Measurements from ENCODE around the gene CEBPB. TPM values are rescaled to one million over a fixed set of nuclear protein-coding genes. Genes with fewer than 3 reads are reported as not detected.

Gene CEBPB
- total RNA-seq, 1 experiment from 2014 or later, result 22.6 TPM

DNA sequence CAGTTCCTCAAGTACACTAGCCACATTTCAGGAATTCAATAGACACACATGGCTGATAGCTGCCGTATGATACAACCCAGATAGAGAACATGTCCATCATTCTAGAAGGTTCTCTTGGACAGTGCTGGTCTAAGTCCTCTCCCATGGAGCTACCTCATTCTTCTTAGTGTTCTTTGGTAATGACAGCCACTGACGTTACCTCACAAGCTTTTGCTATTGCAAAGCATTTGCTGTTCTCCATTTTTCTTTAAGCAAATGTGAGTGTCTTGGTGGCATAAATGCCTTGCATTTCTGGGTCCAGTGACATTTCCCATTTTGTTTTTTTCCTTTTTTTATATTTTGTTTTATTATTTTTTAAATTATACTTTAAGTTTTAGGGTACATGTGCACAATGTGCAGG, 8.3 kb upstream of the CEBPB start:
- Histone ChIP-seq H3K79me2 (ENCODE audit: insufficient read depth, low read length) (no peaks in the 10 kb centered on the region), H4K5ac (ENCODE audit: insufficient read length, low read depth, low read length) (no peak overlapping the region), H2AK5ac (ENCODE audit: insufficient read length, low read length) (no peak overlapping the region), H2BK120ac (ENCODE audit: low read depth, low read length, poor library complexity, severe bottlenecking) (no peak overlapping the region), H4K91ac (ENCODE audit: insufficient read length, low read depth, low read length) (no peak overlapping the region), H3K9ac (ENCODE audit: extremely low read depth, insufficient read length, low read length) (no peak overlapping the region), H2BK5ac (ENCODE audit: insufficient read length, low read length) (no peak overlapping the region), H3K79me1 (ENCODE audit: insufficient read depth, low read depth, low read length, poor library complexity, severe bottlenecking) (no peaks in the 10 kb centered on the region), H2BK15ac (ENCODE audit: low read depth, low read length) (no peak overlapping the region), H3K18ac (ENCODE audit: insufficient read length, low read depth, low read length) (no peak overlapping the region), H3K23me2 (ENCODE audit: insufficient read length, low read depth, low read length, poor library complexity, severe bottlenecking) (no peaks in the 10 kb centered on the region), H3T11ph (ENCODE audit: low read length) (no peak overlapping the region), H2BK20ac (ENCODE audit: low read depth, low read length, poor library complexity, severe bottlenecking) (no peak overlapping the region), H4K20me1 (ENCODE audit: control insufficient read depth, insufficient read depth, insufficient read length) (no peaks in the 10 kb centered on the region), H3K4ac (ENCODE audit: low read depth, low read length) (no peak overlapping the region), H3K27me3 (ENCODE audit: insufficient read depth, low read length) (no peaks in the 10 kb centered on the region), H4K8ac (replicated peaks; ENCODE audit: insufficient read length, low read depth, low read length) (no peak overlapping the region), H3K56ac (ENCODE audit: insufficient read length, low read depth, low read length) (no peak overlapping the region), H3K23ac (ENCODE audit: insufficient read length, low read depth, low read length) (no peak overlapping the region), H3K9me3 (ENCODE audit: control insufficient read depth, low read depth, low read length) (no peaks in the 10 kb centered on the region), H3K27ac (ENCODE audit: insufficient read length, low read depth, low read length) (no peak overlapping the region), H2BK12ac (ENCODE audit: insufficient read length, low read depth, low read length) (no peak overlapping the region), H3K4me2 (ENCODE audit: insufficient read depth, insufficient read length, low read length) (no peak overlapping the region), H3K4me1 (ENCODE audit: insufficient read depth, low read length) (no peaks in the 10 kb centered on the region), H2AFZ (ENCODE audit: low read length) (no peak overlapping the region), H3K14ac (ENCODE audit: insufficient read depth, low read length) (no peak overlapping the region)
- Mint-ChIP-seq H3K36me3 (ENCODE audit: insufficient read depth in 1 of 3, low read depth in 3 of 3) (no peaks in the 10 kb centered on the region), H3K9me3 (no peaks in the 10 kb centered on the region; a peak in 3 of 5 replicates), H3K4me3 (no peak overlapping the region), H3K4me1 (peaks cover 8 to 22% of the 10 kb centered on the region in 2 experiments), H3K27me3 (ENCODE audit: low read depth) (peaks cover 11% of the 10 kb centered on the region), H3K27ac (no peak overlapping the region)
- WGBS (ENCODE audit: extremely low coverage, insufficient read length, low lambda C conversion rate), result no CpG with 5 or more reads among the region's 2 CpGs
- no peak for DNase-seq
- TF ChIP-seq, protein P1, sequence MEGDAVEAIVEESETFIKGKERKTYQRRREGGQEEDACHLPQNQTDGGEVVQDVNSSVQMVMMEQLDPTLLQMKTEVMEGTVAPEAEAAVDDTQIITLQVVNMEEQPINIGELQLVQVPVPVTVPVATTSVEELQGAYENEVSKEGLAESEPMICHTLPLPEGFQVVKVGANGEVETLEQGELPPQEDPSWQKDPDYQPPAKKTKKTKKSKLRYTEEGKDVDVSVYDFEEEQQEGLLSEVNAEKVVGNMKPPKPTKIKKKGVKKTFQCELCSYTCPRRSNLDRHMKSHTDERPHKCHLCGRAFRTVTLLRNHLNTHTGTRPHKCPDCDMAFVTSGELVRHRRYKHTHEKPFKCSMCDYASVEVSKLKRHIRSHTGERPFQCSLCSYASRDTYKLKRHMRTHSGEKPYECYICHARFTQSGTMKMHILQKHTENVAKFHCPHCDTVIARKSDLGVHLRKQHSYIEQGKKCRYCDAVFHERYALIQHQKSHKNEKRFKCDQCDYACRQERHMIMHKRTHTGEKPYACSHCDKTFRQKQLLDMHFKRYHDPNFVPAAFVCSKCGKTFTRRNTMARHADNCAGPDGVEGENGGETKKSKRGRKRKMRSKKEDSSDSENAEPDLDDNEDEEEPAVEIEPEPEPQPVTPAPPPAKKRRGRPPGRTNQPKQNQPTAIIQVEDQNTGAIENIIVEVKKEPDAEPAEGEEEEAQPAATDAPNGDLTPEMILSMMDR (conservative IDR thresholded peaks at IDR 0.05), result no peak
